ENCODE measurements around the gene DGKI. TPM values are rescaled to one million over a fixed set of nuclear protein-coding genes. Genes with fewer than 3 reads are reported as not detected.

The DGKI gene
- total and polyA plus RNA-seq, 2 of the 13 experiments (the other 11 are each of a cell fraction or from before 2014, with no cell fraction given): 0.09 to 0.17 TPM

GRCh38 chr7:137696988-137697387 is 149.8 kb downstream of the DGKI start:
- no peak overlapping the region for H3K9ac ChIP-seq (ENCODE audit: insufficient read depth, low read depth, low read length)
- no peak overlapping the region for H3K4me2 ChIP-seq (ENCODE audit: low read depth, low read length)
- no peaks in the 10 kb centered on the region for H3K79me2 ChIP-seq (ENCODE audit: insufficient read depth, low read length)
- H3K36me3 ChIP-seq (replicated peaks in 1 of 2; ENCODE audit: control insufficient read depth in 1 of 2, insufficient read depth in 2 of 2, low read length in 2 of 2): no peaks in the 10 kb centered on the region
- FAIRE-seq (no peak), DNase-seq (ENCODE audit: low spot score) (no peak), ATAC-seq (no peak)
- intact Hi-C loops (cut with micrococcal nuclease; ENCODE audit: unreplicated experiment): no loop called here
- no peak overlapping the region for H2AFZ ChIP-seq (ENCODE audit: low read length)
- no TSS peak for BruUV-seq (replicated peaks)
- in situ Hi-C loops (cut with HindIII; ENCODE audit: extremely low pct_ligation_motif_present, low pct_unique_long_range_greater_than_20kb): no loop called here
- H3K27ac ChIP-seq (ENCODE audit: extremely low read length, insufficient read depth, low read length): no peak overlapping the region
- H3K4me3 ChIP-seq (replicated peaks in 1 of 3; ENCODE audit: insufficient read depth in 1 of 3, low read depth in 2 of 3, low read length in 3 of 3): no peak overlapping the region
- no peaks in the 10 kb centered on the region for H3K9me3 ChIP-seq (ENCODE audit: low read length)
- WGBS (ENCODE audit: low lambda C conversion rate): 60% methylated on average over 1 of the region's 1 CpG
- peaks cover 0 to 39% of the 10 kb centered on the region in 2 experiments; a peak in 3 of 5 replicates for H3K27me3 ChIP-seq (ENCODE audit: control insufficient read depth in 1 of 2, insufficient read depth in 2 of 2, low read length in 2 of 2)
- H4K20me1 ChIP-seq (ENCODE audit: insufficient read depth, low read length): no peaks in the 10 kb centered on the region
- CTCF ChIA-PET (ENCODE audit: low intra/inter-chr PET ratio, low total read pairs): no interaction called here
- POLR2A ChIA-PET: no interaction called here
- H3K4me1 ChIP-seq (ENCODE audit: insufficient read depth, low read length): peaks cover 20% of the 10 kb centered on the region
- TF ChIP-seq SAFB2 (CRISPR knock-in tag; IDR thresholded peaks at IDR 0.05; ENCODE audit: borderline replicate concordance, low read depth) (no peak), ZNF367 (CRISPR knock-in tag; IDR thresholded peaks at IDR 0.05; ENCODE audit: borderline replicate concordance) (no peak), THAP9 (CRISPR knock-in tag; IDR thresholded peaks at IDR 0.05; ENCODE audit: borderline replicate concordance) (no peak), MYNN (CRISPR knock-in tag; IDR thresholded peaks at IDR 0.05; ENCODE audit: low read depth) (no peak), ZFP62 (CRISPR knock-in tag; IDR thresholded peaks at IDR 0.05) (no peak), ELF4 (CRISPR knock-in tag; IDR thresholded peaks at IDR 0.05; ENCODE audit: borderline replicate concordance) (no peak), TARDBP (CRISPR knock-in tag; IDR thresholded peaks at IDR 0.05) (no peak), RFX3 (CRISPR knock-in tag; IDR thresholded peaks at IDR 0.05) (no peak), TAF1 (CRISPR knock-in tag; IDR thresholded peaks at IDR 0.05) (no peak), RXRB (CRISPR knock-in tag; IDR thresholded peaks at IDR 0.05; ENCODE audit: borderline replicate concordance) (no peak), ARNT (IDR thresholded peaks at IDR 0.05) (no peak), SMAD3 (CRISPR knock-in tag; IDR thresholded peaks at IDR 0.05) (no peak), TRAFD1 (CRISPR knock-in tag; IDR thresholded peaks at IDR 0.05; ENCODE audit: borderline replicate concordance) (no peak)
- TF ChIP-seq, protein P1, sequence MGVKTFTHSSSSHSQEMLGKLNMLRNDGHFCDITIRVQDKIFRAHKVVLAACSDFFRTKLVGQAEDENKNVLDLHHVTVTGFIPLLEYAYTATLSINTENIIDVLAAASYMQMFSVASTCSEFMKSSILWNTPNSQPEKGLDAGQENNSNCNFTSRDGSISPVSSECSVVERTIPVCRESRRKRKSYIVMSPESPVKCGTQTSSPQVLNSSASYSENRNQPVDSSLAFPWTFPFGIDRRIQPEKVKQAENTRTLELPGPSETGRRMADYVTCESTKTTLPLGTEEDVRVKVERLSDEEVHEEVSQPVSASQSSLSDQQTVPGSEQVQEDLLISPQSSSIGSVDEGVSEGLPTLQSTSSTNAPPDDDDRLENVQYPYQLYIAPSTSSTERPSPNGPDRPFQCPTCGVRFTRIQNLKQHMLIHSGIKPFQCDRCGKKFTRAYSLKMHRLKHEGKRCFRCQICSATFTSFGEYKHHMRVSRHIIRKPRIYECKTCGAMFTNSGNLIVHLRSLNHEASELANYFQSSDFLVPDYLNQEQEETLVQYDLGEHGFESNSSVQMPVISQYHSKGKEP (CRISPR knock-in tag; IDR thresholded peaks at IDR 0.05): no peak
- TF ChIP-seq, protein P2, sequence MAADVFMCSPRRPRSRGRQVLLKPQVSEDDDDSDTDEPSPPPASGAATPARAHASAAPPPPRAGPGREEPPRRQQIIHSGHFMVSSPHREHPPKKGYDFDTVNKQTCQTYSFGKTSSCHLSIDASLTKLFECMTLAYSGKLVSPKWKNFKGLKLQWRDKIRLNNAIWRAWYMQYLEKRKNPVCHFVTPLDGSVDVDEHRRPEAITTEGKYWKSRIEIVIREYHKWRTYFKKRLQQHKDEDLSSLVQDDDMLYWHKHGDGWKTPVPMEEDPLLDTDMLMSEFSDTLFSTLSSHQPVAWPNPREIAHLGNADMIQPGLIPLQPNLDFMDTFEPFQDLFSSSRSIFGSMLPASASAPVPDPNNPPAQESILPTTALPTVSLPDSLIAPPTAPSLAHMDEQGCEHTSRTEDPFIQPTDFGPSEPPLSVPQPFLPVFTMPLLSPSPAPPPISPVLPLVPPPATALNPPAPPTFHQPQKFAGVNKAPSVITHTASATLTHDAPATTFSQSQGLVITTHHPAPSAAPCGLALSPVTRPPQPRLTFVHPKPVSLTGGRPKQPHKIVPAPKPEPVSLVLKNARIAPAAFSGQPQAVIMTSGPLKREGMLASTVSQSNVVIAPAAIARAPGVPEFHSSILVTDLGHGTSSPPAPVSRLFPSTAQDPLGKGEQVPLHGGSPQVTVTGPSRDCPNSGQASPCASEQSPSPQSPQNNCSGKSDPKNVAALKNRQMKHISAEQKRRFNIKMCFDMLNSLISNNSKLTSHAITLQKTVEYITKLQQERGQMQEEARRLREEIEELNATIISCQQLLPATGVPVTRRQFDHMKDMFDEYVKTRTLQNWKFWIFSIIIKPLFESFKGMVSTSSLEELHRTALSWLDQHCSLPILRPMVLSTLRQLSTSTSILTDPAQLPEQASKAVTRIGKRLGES (CRISPR knock-in tag; IDR thresholded peaks at IDR 0.05; ENCODE audit: borderline replicate concordance): no peak
